WTC11 (cell line): Measurements from ENCODE around the gene CHST11. TPM values are rescaled to one million over a fixed set of nuclear protein-coding genes. Genes with fewer than 3 reads are reported as not detected.

ENCODE experiments used
- ATAC-seq: fragments of 200-7000 bp; cut with Tn5 transposase; 2 replicates; pipeline ENCODE4 v1.10.0; 2021; ENCODE audit warnings: mild to moderate bottlenecking, moderate library complexity
- CTCF ChIA-PET: fragments of 300-600 bp; sonication (Branson Sonifier 250); formaldehyde crosslinking; loops from one replicate; lab custom pipeline; 2021; ENCODE audit warnings: antibody characterized with exemption; lab: Charles Lee
- POLR2A ChIA-PET: fragments of 350-600 bp; sonication (Branson Sonifier 250); formaldehyde crosslinking; loops from one replicate; lab custom pipeline; 2021; ENCODE audit warnings: antibody characterized with exemption; lab: Charles Lee
- DNase-seq: peaks from one replicate; pipeline ENCODE4 v3.0.0; 2021; ENCODE audit warnings: low spot score
- H3K27ac Mint-ChIP-seq: 2 replicates; pipeline ENCODE4 v1.8.0; 2021; ENCODE audit warnings: mixed read lengths
- H3K27me3 Mint-ChIP-seq: 2 replicates; pipeline ENCODE4 v1.8.0; 2021; ENCODE audit warnings: low read depth, mild to moderate bottlenecking, moderate library complexity, mixed read lengths
- H3K36me3 Mint-ChIP-seq: 2 replicates; pipeline ENCODE4 v1.8.0; 2021; ENCODE audit warnings: mixed read lengths
- H3K4me1 Mint-ChIP-seq: 2 replicates; pipeline ENCODE4 v1.8.0; 2022; ENCODE audit warnings: mixed read lengths
- H3K4me3 Mint-ChIP-seq: 2 replicates; pipeline ENCODE4 v1.8.0; 2021; ENCODE audit warnings: mild to moderate bottlenecking, moderate library complexity, mixed read lengths
- H3K9me3 Mint-ChIP-seq: 2 replicates; pipeline ENCODE4 v1.8.0; 2021; ENCODE audit warnings: mixed read lengths
- ATF6 ChIP-seq: sonication (generic); formaldehyde crosslinking; IDR thresholded peaks from 2 replicates; pipeline ENCODE4 v1.8.1; 2023; ENCODE audit warnings: mild to moderate bottlenecking, missing genetic modification reagents
- E2F1 ChIP-seq: sonication (generic); formaldehyde crosslinking; IDR thresholded peaks from 2 replicates; pipeline ENCODE4 v1.8.0; 2022; ENCODE audit warnings: mild to moderate bottlenecking, missing genetic modification reagents
- EMX1 ChIP-seq: fragments of 250-450 bp; sonication (Bioruptor Pico); IDR thresholded peaks from 2 replicates; pipeline ENCODE4 v1.8.0; 2021; ENCODE audit warnings: mild to moderate bottlenecking
- GABPB1 ChIP-seq: sonication (generic); formaldehyde crosslinking; IDR thresholded peaks from 2 replicates; pipeline ENCODE4 v1.8.1; 2023; ENCODE audit warnings: mild to moderate bottlenecking, missing genetic modification reagents
- HMGA2 ChIP-seq: fragments of 250-450 bp; sonication (Bioruptor Pico); IDR thresholded peaks from 2 replicates; pipeline ENCODE4 v1.4.0; 2021; ENCODE audit warnings: mild to moderate bottlenecking, moderate library complexity
- JUN ChIP-seq: sonication (generic); formaldehyde crosslinking; IDR thresholded peaks from 2 replicates; pipeline ENCODE4 v1.8.0; 2023; ENCODE audit warnings: mild to moderate bottlenecking, missing genetic modification reagents
- MAX ChIP-seq: sonication (generic); formaldehyde crosslinking; IDR thresholded peaks from 2 replicates; pipeline ENCODE4 v1.8.0; 2022; ENCODE audit warnings: mild to moderate bottlenecking, missing genetic modification reagents
- NFATC4 ChIP-seq: fragments of 250-450 bp; sonication (Bioruptor Pico); IDR thresholded peaks from 2 replicates; pipeline ENCODE4 v1.9.0; 2021; ENCODE audit warnings: mild to moderate bottlenecking
- NR3C1 ChIP-seq: sonication (generic); formaldehyde crosslinking; conservative IDR thresholded peaks from 2 replicates; pipeline ENCODE4 v1.8.1; 2023; ENCODE audit warnings: low read depth, mild to moderate bottlenecking, missing genetic modification reagents
- OVOL2 ChIP-seq: fragments of 250-450 bp; sonication (Bioruptor Pico); IDR thresholded peaks from 2 replicates; pipeline ENCODE4 v1.9.0; 2021; ENCODE audit warnings: mild to moderate bottlenecking, borderline replicate concordance
- PRRX2 ChIP-seq: fragments of 250-450 bp; sonication (Bioruptor Pico); IDR thresholded peaks from 2 replicates; pipeline ENCODE4 v1.8.0; 2021; ENCODE audit warnings: mild to moderate bottlenecking
- SOX15 ChIP-seq: fragments of 250-450 bp; sonication (Bioruptor Pico); IDR thresholded peaks from 2 replicates; pipeline ENCODE4 v1.9.0; 2021; ENCODE audit warnings: mild to moderate bottlenecking
- TCF7 ChIP-seq: sonication (generic); formaldehyde crosslinking; IDR thresholded peaks from 2 replicates; pipeline ENCODE4 v1.8.0; 2022; ENCODE audit warnings: mild to moderate bottlenecking, low read depth, missing genetic modification reagents, moderate library complexity
- TEAD4 ChIP-seq: sonication (generic); formaldehyde crosslinking; IDR thresholded peaks from 2 replicates; pipeline ENCODE4 v1.8.0; 2022; ENCODE audit warnings: mild to moderate bottlenecking, missing genetic modification reagents
- ZNF121 ChIP-seq: sonication (generic); formaldehyde crosslinking; IDR thresholded peaks from 2 replicates; pipeline ENCODE4 v1.8.0; 2023; ENCODE audit warnings: missing genetic modification reagents
- ZNF138 ChIP-seq: sonication (generic); formaldehyde crosslinking; conservative IDR thresholded peaks from 2 replicates; pipeline ENCODE4 v1.8.1; 2022; ENCODE audit warnings: mild to moderate bottlenecking, moderate library complexity, missing genetic modification reagents
- ZNF281 ChIP-seq: sonication (generic); formaldehyde crosslinking; IDR thresholded peaks from 2 replicates; pipeline ENCODE4 v1.8.0; 2023; ENCODE audit warnings: mild to moderate bottlenecking, missing genetic modification reagents
- total RNA-seq: library from RNA; stranded (reverse); gene quantifications from 3 replicates; pipeline ENCODE4 v1.2.3, GENCODE V29; 2021
- TF ChIP-seq, protein P1 (sequence below): sonication (generic); formaldehyde crosslinking; IDR thresholded peaks from 2 replicates; pipeline ENCODE4 v1.8.1; 2023; ENCODE audit warnings: mild to moderate bottlenecking, missing genetic modification reagents, moderate library complexity
- TF ChIP-seq, protein P2 (sequence below): sonication (generic); formaldehyde crosslinking; IDR thresholded peaks from 2 replicates; pipeline ENCODE4 v1.8.0; 2023; ENCODE audit warnings: missing genetic modification reagents
- TF ChIP-seq, protein P3 (sequence below): sonication (generic); formaldehyde crosslinking; IDR thresholded peaks from 2 replicates; pipeline ENCODE4 v1.8.1; 2022; ENCODE audit warnings: low read depth, missing genetic modification reagents, borderline replicate concordance
- TF ChIP-seq, protein P4 (sequence below): sonication (generic); formaldehyde crosslinking; IDR thresholded peaks from 2 replicates; pipeline ENCODE4 v1.8.0; 2023; ENCODE audit warnings: missing genetic modification reagents, mild to moderate bottlenecking, borderline replicate concordance

CHST11 gene
- total RNA-seq, 1 experiment from 2014 or later, result 24.2 TPM

GRCh38 chr12:104734541-104735095, 277.9 kb downstream of the CHST11 start:
- H3K36me3 Mint-ChIP-seq, result no peaks in the 10 kb centered on the region
- peaks cover 32% of the 10 kb centered on the region for H3K4me1 Mint-ChIP-seq
- H3K9me3 Mint-ChIP-seq, result no peaks in the 10 kb centered on the region
- no peak for DNase-seq
- no peak for TF ChIP-seq PRRX2 (CRISPR knock-in tag)
- no peak for TF ChIP-seq JUN (CRISPR knock-in tag)
- TF ChIP-seq NFATC4, result no peak
- TF ChIP-seq ZNF138, result no peak
- no peak for TF ChIP-seq HMGA2
- no peak for TF ChIP-seq GABPB1 (CRISPR knock-in tag)
- no peak for TF ChIP-seq E2F1
- no peak for TF ChIP-seq EMX1 (CRISPR knock-in tag)
- TF ChIP-seq, protein P1, sequence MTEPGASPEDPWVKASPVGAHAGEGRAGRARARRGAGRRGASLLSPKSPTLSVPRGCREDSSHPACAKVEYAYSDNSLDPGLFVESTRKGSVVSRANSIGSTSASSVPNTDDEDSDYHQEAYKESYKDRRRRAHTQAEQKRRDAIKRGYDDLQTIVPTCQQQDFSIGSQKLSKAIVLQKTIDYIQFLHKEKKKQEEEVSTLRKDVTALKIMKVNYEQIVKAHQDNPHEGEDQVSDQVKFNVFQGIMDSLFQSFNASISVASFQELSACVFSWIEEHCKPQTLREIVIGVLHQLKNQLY (CRISPR knock-in tag), result no peak
- no peak for TF ChIP-seq MAX (CRISPR knock-in tag)
- TF ChIP-seq, protein P2, sequence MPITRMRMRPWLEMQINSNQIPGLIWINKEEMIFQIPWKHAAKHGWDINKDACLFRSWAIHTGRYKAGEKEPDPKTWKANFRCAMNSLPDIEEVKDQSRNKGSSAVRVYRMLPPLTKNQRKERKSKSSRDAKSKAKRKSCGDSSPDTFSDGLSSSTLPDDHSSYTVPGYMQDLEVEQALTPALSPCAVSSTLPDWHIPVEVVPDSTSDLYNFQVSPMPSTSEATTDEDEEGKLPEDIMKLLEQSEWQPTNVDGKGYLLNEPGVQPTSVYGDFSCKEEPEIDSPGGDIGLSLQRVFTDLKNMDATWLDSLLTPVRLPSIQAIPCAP (CRISPR knock-in tag), result no peak
- TF ChIP-seq SOX15 (CRISPR knock-in tag), result no peak
- no peak overlapping the region for H3K27ac Mint-ChIP-seq
- no peak for ATAC-seq
- no peak overlapping the region for H3K4me3 Mint-ChIP-seq
- ChIA-PET CTCF (interaction anchor here (0.7 to 2.7 kb wide), 7 partner anchors 13 to 353 kb away, joined by 3 to 11 read pairs (median 4); no protein-coding TSS in a partner anchor), POLR2A (no interaction called here)
- H3K27me3 Mint-ChIP-seq, result no peaks in the 10 kb centered on the region

DNA sequence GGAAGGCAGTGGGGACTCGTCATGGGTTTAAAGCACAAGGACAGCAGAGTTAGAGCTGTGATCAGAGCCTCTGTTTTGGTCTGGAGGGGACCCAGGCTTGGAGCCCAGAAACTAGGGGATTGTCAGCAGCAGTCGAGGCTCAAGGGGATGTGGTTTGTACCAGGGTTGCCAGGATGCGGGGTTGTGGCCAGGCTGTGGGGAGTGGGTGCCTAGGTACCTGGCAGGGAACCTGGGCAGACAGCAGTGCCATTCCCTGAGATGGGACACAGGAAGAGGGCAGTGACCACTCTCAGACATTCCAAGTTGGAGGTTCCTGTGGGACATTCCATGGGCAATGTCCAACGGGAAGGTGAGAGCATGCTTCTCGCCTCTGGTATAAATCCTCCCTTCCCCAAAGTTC, 279.1 kb downstream of the CHST11 start:
- ATAC-seq (no peak), DNase-seq (no peak)
- Mint-ChIP-seq H3K36me3 (no peaks in the 10 kb centered on the region), H3K27me3 (no peaks in the 10 kb centered on the region), H3K9me3 (no peaks in the 10 kb centered on the region), H3K27ac (no peak overlapping the region), H3K4me3 (no peak overlapping the region), H3K4me1 (peaks cover 33% of the 10 kb centered on the region)
- POLR2A ChIA-PET, result no interaction called here
- CTCF ChIA-PET, result interaction anchor here (1.0 kb wide), 1 partner anchor 92 kb away, joined by 3 read pairs; no protein-coding TSS in a partner anchor
- TF ChIP-seq TEAD4 (CRISPR knock-in tag) (no peak), TCF7 (CRISPR knock-in tag) (no peak), ZNF281 (CRISPR knock-in tag) (no peak), OVOL2 (CRISPR knock-in tag) (no peak), ZNF121 (CRISPR knock-in tag) (no peak), ATF6 (CRISPR knock-in tag) (no peak), NR3C1 (no peak)
- TF ChIP-seq, protein P3, sequence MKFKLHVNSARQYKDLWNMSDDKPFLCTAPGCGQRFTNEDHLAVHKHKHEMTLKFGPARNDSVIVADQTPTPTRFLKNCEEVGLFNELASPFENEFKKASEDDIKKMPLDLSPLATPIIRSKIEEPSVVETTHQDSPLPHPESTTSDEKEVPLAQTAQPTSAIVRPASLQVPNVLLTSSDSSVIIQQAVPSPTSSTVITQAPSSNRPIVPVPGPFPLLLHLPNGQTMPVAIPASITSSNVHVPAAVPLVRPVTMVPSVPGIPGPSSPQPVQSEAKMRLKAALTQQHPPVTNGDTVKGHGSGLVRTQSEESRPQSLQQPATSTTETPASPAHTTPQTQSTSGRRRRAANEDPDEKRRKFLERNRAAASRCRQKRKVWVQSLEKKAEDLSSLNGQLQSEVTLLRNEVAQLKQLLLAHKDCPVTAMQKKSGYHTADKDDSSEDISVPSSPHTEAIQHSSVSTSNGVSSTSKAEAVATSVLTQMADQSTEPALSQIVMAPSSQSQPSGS, result no peak
- TF ChIP-seq, protein P4, sequence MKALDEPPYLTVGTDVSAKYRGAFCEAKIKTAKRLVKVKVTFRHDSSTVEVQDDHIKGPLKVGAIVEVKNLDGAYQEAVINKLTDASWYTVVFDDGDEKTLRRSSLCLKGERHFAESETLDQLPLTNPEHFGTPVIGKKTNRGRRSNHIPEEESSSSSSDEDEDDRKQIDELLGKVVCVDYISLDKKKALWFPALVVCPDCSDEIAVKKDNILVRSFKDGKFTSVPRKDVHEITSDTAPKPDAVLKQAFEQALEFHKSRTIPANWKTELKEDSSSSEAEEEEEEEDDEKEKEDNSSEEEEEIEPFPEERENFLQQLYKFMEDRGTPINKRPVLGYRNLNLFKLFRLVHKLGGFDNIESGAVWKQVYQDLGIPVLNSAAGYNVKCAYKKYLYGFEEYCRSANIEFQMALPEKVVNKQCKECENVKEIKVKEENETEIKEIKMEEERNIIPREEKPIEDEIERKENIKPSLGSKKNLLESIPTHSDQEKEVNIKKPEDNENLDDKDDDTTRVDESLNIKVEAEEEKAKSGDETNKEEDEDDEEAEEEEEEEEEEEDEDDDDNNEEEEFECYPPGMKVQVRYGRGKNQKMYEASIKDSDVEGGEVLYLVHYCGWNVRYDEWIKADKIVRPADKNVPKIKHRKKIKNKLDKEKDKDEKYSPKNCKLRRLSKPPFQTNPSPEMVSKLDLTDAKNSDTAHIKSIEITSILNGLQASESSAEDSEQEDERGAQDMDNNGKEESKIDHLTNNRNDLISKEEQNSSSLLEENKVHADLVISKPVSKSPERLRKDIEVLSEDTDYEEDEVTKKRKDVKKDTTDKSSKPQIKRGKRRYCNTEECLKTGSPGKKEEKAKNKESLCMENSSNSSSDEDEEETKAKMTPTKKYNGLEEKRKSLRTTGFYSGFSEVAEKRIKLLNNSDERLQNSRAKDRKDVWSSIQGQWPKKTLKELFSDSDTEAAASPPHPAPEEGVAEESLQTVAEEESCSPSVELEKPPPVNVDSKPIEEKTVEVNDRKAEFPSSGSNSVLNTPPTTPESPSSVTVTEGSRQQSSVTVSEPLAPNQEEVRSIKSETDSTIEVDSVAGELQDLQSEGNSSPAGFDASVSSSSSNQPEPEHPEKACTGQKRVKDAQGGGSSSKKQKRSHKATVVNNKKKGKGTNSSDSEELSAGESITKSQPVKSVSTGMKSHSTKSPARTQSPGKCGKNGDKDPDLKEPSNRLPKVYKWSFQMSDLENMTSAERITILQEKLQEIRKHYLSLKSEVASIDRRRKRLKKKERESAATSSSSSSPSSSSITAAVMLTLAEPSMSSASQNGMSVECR (CRISPR knock-in tag), result no peak
